H9 (cell line): ENCODE results near the gene KISS1R. TPM values are rescaled to one million over a fixed set of nuclear protein-coding genes. Genes with fewer than 3 reads are reported as not detected.

Source experiments
- DNase-seq: peaks from one replicate; pipeline ENCODE4 v3.0.0-alpha.2; 2017
- H2AFZ ChIP-seq: one replicate; pipeline ENCODE4 v1.6.1; 2013; ENCODE audit warnings: mild to moderate bottlenecking, low read length, control low read depth, moderate library complexity
- H2AK5ac ChIP-seq: 2 replicates; pipeline ENCODE4 v1.6.1; 2013; ENCODE audit warnings: low read length, control low read depth, mixed read lengths; ENCODE audit not compliant: insufficient read length
- H2BK120ac ChIP-seq: one replicate; pipeline ENCODE4 v1.6.1; 2013; ENCODE audit warnings: low read depth, mild to moderate bottlenecking, low read length, control low read depth, inconsistent platforms; ENCODE audit not compliant: poor library complexity, severe bottlenecking
- H2BK12ac ChIP-seq: 2 replicates; pipeline ENCODE4 v1.6.1; 2013; ENCODE audit warnings: low read length, control low read depth, mixed read lengths, low read depth; ENCODE audit not compliant: insufficient read length
- H2BK15ac ChIP-seq: 2 replicates; pipeline ENCODE4 v1.6.1; 2013; ENCODE audit warnings: low read depth, low read length, control low read depth
- H2BK20ac ChIP-seq: one replicate; pipeline ENCODE4 v1.6.1; 2013; ENCODE audit warnings: low read depth, mild to moderate bottlenecking, low read length, control low read depth, inconsistent platforms; ENCODE audit not compliant: poor library complexity, severe bottlenecking
- H2BK5ac ChIP-seq: 2 replicates; pipeline ENCODE4 v1.6.1; 2013; ENCODE audit warnings: low read length, control low read depth, mixed read lengths; ENCODE audit not compliant: insufficient read length
- H3K14ac ChIP-seq: 2 replicates; pipeline ENCODE4 v1.6.1; 2013; ENCODE audit warnings: low read length, control low read depth; ENCODE audit not compliant: insufficient read depth
- H3K18ac ChIP-seq: 2 replicates; pipeline ENCODE4 v1.6.1; 2013; ENCODE audit warnings: low read depth, mild to moderate bottlenecking, mixed read lengths, low read length, control low read depth; ENCODE audit not compliant: insufficient read length
- H3K23ac ChIP-seq: 2 replicates; pipeline ENCODE4 v1.6.1; 2013; ENCODE audit warnings: low read length, control low read depth, mixed read lengths, low read depth; ENCODE audit not compliant: insufficient read length
- H3K23me2 ChIP-seq: 2 replicates; pipeline ENCODE4 v1.6.1; 2013; ENCODE audit warnings: low read depth, mild to moderate bottlenecking, mixed read lengths, low read length, control low read depth; ENCODE audit not compliant: insufficient read length, poor library complexity, severe bottlenecking
- H3K27ac ChIP-seq: 2 replicates; pipeline ENCODE4 v1.5.1; 2013; ENCODE audit warnings: low read length, control low read depth, mixed read lengths, low read depth; ENCODE audit not compliant: insufficient read length
- H3K27me3 ChIP-seq: 2 replicates; pipeline ENCODE4 v1.6.1; 2013; ENCODE audit warnings: low read length, control low read depth, inconsistent platforms; ENCODE audit not compliant: insufficient read depth
- H3K4ac ChIP-seq: 2 replicates; pipeline ENCODE4 v1.6.1; 2013; ENCODE audit warnings: low read depth, mild to moderate bottlenecking, control low read depth, inconsistent platforms, low read length, moderate library complexity
- H3K4me1 ChIP-seq: 2 replicates; pipeline ENCODE4 v1.6.1; 2013; ENCODE audit warnings: low read length, control low read depth, inconsistent platforms; ENCODE audit not compliant: insufficient read depth
- H3K4me2 ChIP-seq: 2 replicates; pipeline ENCODE4 v1.6.1; 2013; ENCODE audit warnings: low read length, control low read depth, mixed read lengths; ENCODE audit not compliant: insufficient read length, insufficient read depth
- H3K56ac ChIP-seq: 2 replicates; pipeline ENCODE4 v1.6.1; 2013; ENCODE audit warnings: low read depth, mild to moderate bottlenecking, mixed read lengths, low read length, control low read depth; ENCODE audit not compliant: insufficient read length
- H3K79me1 ChIP-seq: 2 replicates; pipeline ENCODE4 v1.6.1; 2013; ENCODE audit warnings: low read depth, mild to moderate bottlenecking, moderate library complexity, low read length, control low read depth, inconsistent platforms; ENCODE audit not compliant: insufficient read depth, poor library complexity, severe bottlenecking
- H3K79me2 ChIP-seq: 2 replicates; pipeline ENCODE4 v1.6.1; 2013; ENCODE audit warnings: low read length, control low read depth, inconsistent platforms; ENCODE audit not compliant: insufficient read depth
- H3K9ac ChIP-seq: 2 replicates; pipeline ENCODE4 v1.6.1; 2013; ENCODE audit warnings: low read length, control low read depth, mixed read lengths; ENCODE audit not compliant: insufficient read length; ENCODE audit errors: extremely low read depth
- H3K9me3 ChIP-seq: one replicate; pipeline ENCODE4 v1.6.1; 2013; ENCODE audit warnings: low read depth, low read length, inconsistent platforms; ENCODE audit not compliant: control insufficient read depth
- H3T11ph ChIP-seq: one replicate; pipeline ENCODE4 v1.6.1; 2013; ENCODE audit warnings: mild to moderate bottlenecking, low read length, control low read depth, inconsistent platforms
- H4K20me1 ChIP-seq: one replicate; pipeline ENCODE4 v1.6.1; 2013; ENCODE audit not compliant: control insufficient read depth, insufficient read length, insufficient read depth
- H4K5ac ChIP-seq: 2 replicates; pipeline ENCODE4 v1.6.1; 2013; ENCODE audit warnings: low read depth, mild to moderate bottlenecking, mixed read lengths, low read length, control low read depth; ENCODE audit not compliant: insufficient read length
- H4K8ac ChIP-seq: replicated peaks from 2 replicates; pipeline ENCODE4 v1.6.1; 2013; ENCODE audit warnings: low read length, control low read depth, mixed read lengths, low read depth; ENCODE audit not compliant: insufficient read length
- H4K91ac ChIP-seq: 2 replicates; pipeline ENCODE4 v1.6.1; 2013; ENCODE audit warnings: low read depth, mild to moderate bottlenecking, moderate library complexity, mixed read lengths, low read length, control low read depth; ENCODE audit not compliant: insufficient read length
- H3K27ac Mint-ChIP-seq, 3 experiments: 2 replicates in 2 of 3; 3 replicates in 1 of 3; pipeline ENCODE4 v1.8.0; 2020 to 2021; ENCODE audit warnings: mixed read lengths in 3 of 3, mild to moderate bottlenecking in 1 of 3, moderate library complexity in 1 of 3
- H3K27me3 Mint-ChIP-seq: 2 replicates; pipeline ENCODE4 v1.8.0; 2021; ENCODE audit warnings: low read depth, mild to moderate bottlenecking, moderate library complexity, mixed read lengths
- H3K36me3 Mint-ChIP-seq, 3 experiments: 2 replicates in 2 of 3; 3 replicates in 1 of 3; pipeline ENCODE4 v1.8.0; 2020 to 2021; ENCODE audit warnings: low read depth in 3 of 3, mixed read lengths in 3 of 3; ENCODE audit not compliant: insufficient read depth in 1 of 3
- H3K4me1 Mint-ChIP-seq, 2 experiments: 2 replicates each; pipeline ENCODE4 v1.8.0; 2020; ENCODE audit warnings: mixed read lengths in 2 of 2
- H3K4me3 Mint-ChIP-seq, 2 experiments: 2 replicates in 1 of 2; 3 replicates in 1 of 2; pipeline ENCODE4 v1.8.0; 2020 to 2021; ENCODE audit warnings: mild to moderate bottlenecking in 2 of 2, mixed read lengths in 2 of 2, moderate library complexity in 1 of 2
- H3K9me3 Mint-ChIP-seq, 2 experiments: 2 replicates in 1 of 2; 3 replicates in 1 of 2; pipeline ENCODE4 v1.8.0; 2020; ENCODE audit warnings: mild to moderate bottlenecking in 2 of 2, mixed read lengths in 2 of 2, moderate library complexity in 1 of 2
- CTCF ChIP-seq: fragments of 200-600 bp; sonication (generic); conservative IDR thresholded peaks from 3 replicates; pipeline ENCODE4 v1.8.0; 2021; ENCODE audit warnings: antibody characterized with exemption, mild to moderate bottlenecking
- WGBS: extraction: QIAGEN DNeasy Blood & Tissue Kit; methylation state at CpG from one replicate; pipeline ENCODE4 v1.1.7; 2013; ENCODE audit warnings: missing lambda C conversion rate, low lambda C conversion rate, mixed read lengths; ENCODE audit not compliant: insufficient read length; ENCODE audit errors: extremely low coverage; 5-methylcytosine and 5-hydroxymethylcytosine counted together
- total RNA-seq: library from RNA; stranded (reverse); gene quantifications from 2 replicates; pipeline ENCODE4 v1.2.1, GENCODE V29; 2021

The KISS1R gene
- total RNA-seq, 1 experiment from 2014 or later, result 3.3 TPM

GRCh38 chr19:887599-887998 lies 29.5 kb upstream of the KISS1R start:
- H2BK12ac ChIP-seq, result no peak overlapping the region
- no peaks in the 10 kb centered on the region for H3K27me3 Mint-ChIP-seq
- no peak overlapping the region for H3K18ac ChIP-seq
- no peak overlapping the region for H2BK20ac ChIP-seq
- no peak overlapping the region for H4K5ac ChIP-seq
- no peak overlapping the region for H3K14ac ChIP-seq
- no peaks in the 10 kb centered on the region for H3K27me3 ChIP-seq
- no peak overlapping the region for H4K8ac ChIP-seq
- no peaks in the 10 kb centered on the region; the same call in 1 of the 2 replicates for H3K79me2 ChIP-seq
- no peak overlapping the region for H3K4me3 Mint-ChIP-seq
- H3K23ac ChIP-seq, result no peak overlapping the region
- peaks cover 2% of the 10 kb centered on the region for H4K20me1 ChIP-seq
- H3K23me2 ChIP-seq, result peaks cover 4% of the 10 kb centered on the region
- DNase-seq, result no peak
- H3K36me3 Mint-ChIP-seq, result peaks cover 0 to 46% (median 34%) of the 10 kb centered on the region in 3 experiments; a peak in 5 of 7 replicates
- no peaks in the 10 kb centered on the region for H3K79me1 ChIP-seq
- H3K4me1 ChIP-seq, result no peaks in the 10 kb centered on the region
- H2AK5ac ChIP-seq, result no peak overlapping the region
- no peak overlapping the region for H2BK5ac ChIP-seq
- no peak overlapping the region for H3K56ac ChIP-seq
- H4K91ac ChIP-seq, result no peak overlapping the region
- no peak overlapping the region for H2BK15ac ChIP-seq
- H2AFZ ChIP-seq, result no peak overlapping the region
- no peak overlapping the region for H2BK120ac ChIP-seq
- no CpG with 5 or more reads among the region's 10 CpGs for WGBS
- no peak for TF ChIP-seq CTCF
- H3K9me3 ChIP-seq, result no peaks in the 10 kb centered on the region
- H3K4ac ChIP-seq, result no peak overlapping the region
- H3K27ac Mint-ChIP-seq, result peak overlapping the region in 1 of 3 experiments; percentile 44; a peak in 1 of 7 replicates
- H3T11ph ChIP-seq, result no peak overlapping the region
- no peak overlapping the region for H3K27ac ChIP-seq
- H3K9me3 Mint-ChIP-seq, result no peaks in the 10 kb centered on the region
- H3K9ac ChIP-seq, result no peak overlapping the region
- no peak overlapping the region for H3K4me2 ChIP-seq
- H3K4me1 Mint-ChIP-seq, result peaks cover 0 to 3% of the 10 kb centered on the region in 2 experiments; a peak in 1 of 4 replicates
